SU-DHL-6 (cell line): ENCODE data around the gene POU6F1.

Source experiments
- EZH2phosphoT487 ChIP-seq: fragments of 200-600 bp; sonication (generic), shearing (Covaris generic); conservative IDR thresholded peaks from 2 replicates; pipeline ENCODE4 v1.6.1; 2018; ENCODE audit warnings: mild to moderate bottlenecking, antibody characterized with exemption, low read length, moderate library complexity, mixed read lengths
- TF ChIP-seq, protein P1 (sequence below): fragments of 200-600 bp; sonication (generic); IDR thresholded peaks from one replicate; pipeline ENCODE4 v1.5.1; 2017; ENCODE audit warnings: antibody characterized with exemption, mild to moderate bottlenecking, low read length, moderate library complexity; ENCODE audit not compliant: insufficient read depth, poor library complexity, severe bottlenecking

DNA sequence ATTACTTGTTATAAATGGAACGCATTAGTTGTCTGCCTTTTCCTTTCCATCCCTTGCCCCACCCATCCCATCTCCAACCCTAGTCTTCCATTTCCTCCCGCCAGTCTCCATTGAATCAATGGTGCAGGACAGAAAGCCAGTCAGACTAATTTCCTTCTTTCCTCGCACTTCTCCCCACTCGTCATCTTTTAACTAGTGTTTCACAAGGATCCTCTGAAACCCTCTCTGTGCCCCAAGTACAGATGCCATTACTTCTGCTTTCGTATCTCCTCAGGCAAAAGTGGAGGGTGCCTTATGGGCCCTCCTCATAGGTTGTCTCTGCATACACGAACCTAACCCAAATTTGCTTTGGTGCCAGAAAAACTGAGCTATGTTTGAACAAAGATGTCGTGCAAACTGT, 25.0 kb upstream of the POU6F1 start:
- TF ChIP-seq, protein P1, sequence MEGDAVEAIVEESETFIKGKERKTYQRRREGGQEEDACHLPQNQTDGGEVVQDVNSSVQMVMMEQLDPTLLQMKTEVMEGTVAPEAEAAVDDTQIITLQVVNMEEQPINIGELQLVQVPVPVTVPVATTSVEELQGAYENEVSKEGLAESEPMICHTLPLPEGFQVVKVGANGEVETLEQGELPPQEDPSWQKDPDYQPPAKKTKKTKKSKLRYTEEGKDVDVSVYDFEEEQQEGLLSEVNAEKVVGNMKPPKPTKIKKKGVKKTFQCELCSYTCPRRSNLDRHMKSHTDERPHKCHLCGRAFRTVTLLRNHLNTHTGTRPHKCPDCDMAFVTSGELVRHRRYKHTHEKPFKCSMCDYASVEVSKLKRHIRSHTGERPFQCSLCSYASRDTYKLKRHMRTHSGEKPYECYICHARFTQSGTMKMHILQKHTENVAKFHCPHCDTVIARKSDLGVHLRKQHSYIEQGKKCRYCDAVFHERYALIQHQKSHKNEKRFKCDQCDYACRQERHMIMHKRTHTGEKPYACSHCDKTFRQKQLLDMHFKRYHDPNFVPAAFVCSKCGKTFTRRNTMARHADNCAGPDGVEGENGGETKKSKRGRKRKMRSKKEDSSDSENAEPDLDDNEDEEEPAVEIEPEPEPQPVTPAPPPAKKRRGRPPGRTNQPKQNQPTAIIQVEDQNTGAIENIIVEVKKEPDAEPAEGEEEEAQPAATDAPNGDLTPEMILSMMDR, result no peak
- no peak for TF ChIP-seq EZH2phosphoT487
